ENCODE measurements around the gene SERPINB6.
"Not testable (repeated sequence)": the region's sequence is repeated elsewhere in the genome, so short reads cannot be mapped to it uniquely, and the experiment has no call there.

Gene SERPINB6

DNA sequence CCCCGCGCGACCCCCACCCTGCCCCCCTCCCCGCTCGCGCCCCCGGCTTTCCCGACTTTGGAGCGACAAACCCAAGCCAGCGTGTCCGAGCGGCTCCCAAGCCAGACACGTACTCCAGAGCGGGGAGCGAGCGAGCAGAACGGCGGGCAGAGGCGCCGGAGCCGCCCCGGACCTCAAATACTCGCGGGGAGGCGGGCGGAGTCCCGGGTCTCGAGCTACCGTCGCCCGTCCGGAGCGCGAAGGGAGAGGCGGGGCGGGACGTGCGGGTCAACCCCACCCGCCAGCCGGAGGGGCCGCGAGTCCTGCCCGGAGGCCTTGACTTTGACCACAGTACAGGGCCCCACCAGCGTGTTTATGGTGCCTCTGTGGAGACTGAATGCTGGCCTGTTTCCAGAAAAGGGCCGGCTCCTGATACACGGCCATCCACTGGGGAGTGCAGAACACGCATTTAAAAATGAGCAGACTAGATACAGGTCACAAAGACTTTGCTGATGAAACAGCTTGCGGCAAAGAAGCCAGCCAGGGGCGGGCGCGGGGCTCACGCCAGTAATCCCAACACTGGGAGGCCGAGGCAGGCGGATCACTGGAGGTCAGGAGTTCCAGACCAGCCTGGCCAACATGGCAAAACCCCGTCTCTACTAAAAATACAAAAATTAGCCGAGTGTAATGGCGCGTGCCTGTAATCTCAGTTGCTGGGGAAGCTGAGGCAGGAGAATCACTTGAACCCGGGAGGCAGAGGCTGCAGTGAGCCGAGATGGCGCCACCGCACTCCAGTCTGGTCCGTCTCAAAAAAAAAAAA, at the start of gene SERPINB6:
Gene SERPINB6 (minus strand): TSS at position 148 of the 799 bp plus-strand sequence. CDS start 12,235 bp downstream, outside the sequence.
- peak; percentile 76 for DNase-seq (ENCODE audit: low spot score)

DNA sequence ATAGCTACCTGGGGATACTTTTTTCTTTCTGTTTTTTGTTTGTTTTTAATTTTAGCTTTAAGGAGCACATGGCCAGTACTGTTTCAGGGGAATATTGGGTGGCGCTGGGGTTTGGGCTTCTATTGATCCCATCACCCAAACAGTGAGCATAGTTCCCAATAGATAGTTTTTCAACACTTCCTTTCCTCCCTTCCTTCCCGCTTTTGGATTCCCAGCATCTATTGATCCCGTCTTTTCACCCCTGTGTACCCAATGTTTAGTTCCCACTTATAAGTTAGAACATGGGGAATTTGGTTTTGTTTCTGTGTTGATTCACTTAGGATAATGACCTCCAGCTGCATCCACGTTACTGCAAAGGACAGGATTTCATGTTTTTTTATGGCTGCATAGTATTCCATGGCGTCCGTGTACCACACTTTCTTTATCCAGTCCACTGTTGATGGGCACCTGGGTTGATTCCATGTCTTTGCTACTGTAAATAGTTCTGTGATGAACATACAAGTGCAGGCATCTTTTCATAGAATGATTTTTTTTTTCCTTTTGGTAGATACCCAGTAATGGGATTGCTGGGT, 48.5 kb upstream of the SERPINB6 start:
- DNase-seq (ENCODE audit: low spot score) = no peak

DNA sequence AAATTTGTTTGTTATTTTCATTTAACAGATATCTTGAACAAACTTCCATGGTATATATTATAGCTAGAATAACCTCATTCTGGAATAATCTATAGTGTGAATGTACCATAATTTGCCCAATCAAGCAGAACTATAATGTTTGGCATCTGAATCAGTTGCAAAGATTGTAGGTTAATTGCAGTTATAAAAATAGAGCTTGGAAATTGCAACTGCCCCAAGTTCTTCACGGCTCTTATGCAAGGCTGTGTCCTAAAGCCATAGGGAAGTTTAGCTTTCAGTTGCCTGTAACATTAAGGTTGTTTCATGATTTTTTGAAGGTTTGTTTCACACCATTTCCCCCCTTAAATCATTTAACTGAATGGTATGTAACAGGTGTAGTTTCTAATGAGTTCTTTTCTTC, 47.7 kb upstream of the SERPINB6 start:
- DNase-seq (ENCODE audit: low spot score) = no peak

DNA sequence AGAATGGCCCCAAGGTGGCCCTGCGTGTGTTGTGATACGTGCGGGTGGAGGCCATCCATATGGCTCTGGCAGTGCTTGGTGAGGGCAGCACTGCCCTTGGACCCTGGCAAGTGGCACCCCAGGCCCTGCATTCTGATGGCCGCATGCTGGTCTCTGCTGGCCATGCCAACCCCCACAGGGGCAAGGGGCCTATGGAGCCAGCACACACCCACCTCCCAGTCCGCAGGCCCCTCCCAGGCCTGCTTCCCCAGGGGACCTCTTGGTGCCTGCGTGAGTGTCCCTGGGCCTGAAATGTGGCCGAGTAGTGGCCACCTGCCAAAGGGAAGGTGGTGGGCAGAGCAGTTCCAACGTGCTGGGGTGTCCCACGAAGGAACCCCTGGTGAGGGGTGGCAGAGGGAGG, 45.9 kb upstream of the SERPINB6 start:
- no peak for DNase-seq (ENCODE audit: low spot score)

DNA sequence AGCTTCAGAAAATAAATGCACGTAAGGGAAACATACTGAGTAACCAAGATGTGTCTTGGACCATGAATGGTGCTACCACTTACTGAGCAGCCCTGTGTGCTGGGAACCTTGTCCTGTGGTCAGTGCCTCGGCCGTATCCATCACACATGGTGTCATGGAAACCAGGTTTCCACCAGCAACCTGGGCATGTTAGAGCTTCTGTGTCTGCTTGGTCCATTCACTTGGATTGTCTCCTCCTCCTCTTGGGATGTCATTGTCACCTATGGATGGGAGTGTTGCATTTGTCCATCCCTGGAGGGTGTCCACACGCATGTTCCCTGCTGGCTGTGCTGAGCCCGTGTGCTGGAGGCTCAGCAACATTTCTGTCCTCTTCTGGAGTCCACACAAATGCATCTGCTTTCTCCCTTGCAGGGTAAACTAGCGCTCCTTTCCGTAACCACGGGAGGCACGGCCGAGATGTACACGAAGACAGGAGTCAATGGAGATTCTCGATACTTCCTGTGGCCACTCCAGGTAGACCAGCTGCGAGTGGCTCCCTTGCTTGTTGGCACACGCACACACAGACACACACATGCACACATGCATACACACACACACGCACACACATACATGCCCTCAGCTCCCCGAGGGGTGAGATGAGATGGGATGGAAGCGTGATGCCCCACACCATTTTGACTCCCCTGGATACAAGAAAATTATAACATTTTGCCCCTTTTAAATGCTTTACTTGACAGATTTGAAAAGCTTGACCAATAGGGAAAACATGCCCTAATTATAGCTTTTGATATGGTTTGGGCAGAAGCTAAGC, 45.3 kb upstream of the SERPINB6 start:
- no peak for DNase-seq (ENCODE audit: low spot score)

DNA sequence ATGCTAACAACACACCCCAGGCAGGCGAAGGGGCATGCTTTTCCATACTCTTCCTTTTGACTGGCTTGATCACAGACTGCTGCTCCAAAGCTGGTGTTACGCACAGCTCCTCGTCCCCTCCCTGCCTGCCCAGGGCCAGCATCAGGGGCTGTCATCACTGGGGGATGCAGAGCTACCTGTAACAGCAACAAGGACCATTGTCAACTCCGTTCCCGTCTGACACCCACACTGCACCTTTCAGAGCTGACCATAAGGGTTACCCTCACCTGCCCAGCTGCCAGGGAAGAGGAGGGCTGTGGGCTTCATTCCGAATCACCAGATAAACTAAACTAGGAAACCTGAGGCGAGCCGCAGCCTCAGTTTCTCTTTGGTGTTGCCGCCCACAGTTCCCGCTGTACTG, 43.8 kb upstream of the SERPINB6 start:
- DNase-seq (ENCODE audit: low spot score) = no peak

DNA sequence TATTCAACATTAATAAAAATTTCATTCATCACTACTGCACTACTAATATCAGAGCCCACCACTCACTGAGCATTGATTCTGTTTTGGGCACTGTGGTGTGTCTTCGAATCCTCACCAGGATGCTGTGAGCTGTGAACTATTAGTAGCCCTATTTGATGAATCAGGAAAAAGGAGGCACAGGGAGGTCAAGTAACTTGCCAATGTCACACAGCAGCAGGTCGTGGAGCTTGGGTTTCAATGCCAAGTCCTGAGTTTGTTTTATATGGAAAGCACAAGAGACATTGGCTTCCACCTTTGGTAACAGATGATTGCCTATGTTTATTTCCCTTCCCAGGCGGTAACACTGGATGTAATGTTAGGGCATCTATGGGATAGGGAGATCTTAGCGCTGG, 43.3 kb upstream of the SERPINB6 start:
- no peak for DNase-seq (ENCODE audit: low spot score)

DNA sequence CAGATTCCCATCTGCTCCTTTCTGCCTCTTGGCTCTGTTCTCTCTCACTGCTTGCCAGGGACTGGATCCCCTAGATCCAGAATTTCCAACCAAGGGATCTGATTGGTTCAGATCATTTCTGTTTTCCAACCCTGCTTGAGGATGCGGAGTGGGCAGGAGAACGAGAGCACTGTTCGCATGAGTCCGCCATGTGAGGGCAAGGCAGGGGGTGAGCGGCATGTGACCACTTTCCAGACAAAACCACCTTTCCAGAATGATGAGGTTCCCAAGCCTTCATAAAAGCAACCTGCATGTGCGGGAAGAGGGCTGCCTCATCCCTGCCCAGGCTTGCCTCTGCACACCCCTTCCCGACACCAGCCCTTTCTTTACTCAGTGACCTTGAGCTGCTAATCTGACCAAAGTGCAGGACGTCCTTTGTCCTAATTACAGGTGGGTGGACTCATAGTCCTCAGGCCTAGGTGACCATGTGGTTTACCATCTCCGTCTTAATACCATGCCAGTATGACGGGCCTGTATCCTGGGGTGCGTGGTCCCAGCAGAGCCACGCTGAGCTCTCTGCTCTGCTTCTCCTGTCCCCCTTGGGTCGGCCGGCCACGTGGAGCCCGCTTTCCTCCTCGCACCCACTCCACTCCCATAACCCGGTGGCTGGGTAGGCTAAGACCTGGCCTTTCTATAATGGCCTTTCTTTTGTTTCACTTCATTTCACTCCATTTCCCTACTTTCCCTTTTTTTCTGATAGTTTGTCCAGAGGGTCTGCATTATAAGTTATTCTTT, 42.7 kb upstream of the SERPINB6 start:
- DNase-seq (ENCODE audit: low spot score) = no peak

DNA sequence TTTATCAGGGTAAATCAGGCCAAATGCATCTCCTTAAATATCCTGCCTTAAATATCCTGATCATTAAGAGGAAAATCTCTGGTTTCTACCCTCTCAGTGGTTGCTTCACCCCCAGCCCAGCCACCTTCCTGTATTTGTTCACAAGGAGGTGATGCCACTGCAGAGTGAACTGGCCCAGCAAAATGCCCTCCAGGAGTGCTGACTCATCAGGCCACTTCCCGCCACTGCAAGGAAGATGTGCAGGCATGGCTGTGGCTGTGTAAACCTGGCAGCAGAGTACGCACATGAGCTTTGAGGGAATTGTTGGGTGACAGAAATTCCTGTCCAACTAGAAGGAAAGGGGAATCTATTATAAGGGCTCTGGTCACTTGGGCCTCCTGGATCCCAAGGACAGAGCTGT, 42.1 kb upstream of the SERPINB6 start:
- no peak for DNase-seq (ENCODE audit: low spot score)

DNA sequence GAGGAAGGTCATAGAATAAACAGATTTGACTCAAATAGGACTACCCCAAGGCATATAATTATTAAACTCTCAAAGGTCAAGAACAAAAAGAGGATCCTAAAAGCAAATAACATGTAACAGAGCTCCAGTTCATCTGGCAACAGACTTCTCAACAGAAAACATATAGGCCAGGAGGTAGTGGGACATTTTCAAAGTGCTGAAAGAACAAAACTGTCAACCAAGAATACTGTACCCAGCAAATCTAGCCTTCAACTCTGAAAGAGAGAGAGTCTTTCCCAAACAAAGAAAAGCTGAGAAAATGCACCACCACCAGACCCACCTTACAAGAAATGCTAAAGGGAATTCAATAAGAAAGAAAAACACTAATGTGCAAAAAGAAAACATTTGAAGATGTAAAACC, 40.2 kb upstream of the SERPINB6 start:
- DNase-seq (ENCODE audit: low spot score) = no peak

DNA sequence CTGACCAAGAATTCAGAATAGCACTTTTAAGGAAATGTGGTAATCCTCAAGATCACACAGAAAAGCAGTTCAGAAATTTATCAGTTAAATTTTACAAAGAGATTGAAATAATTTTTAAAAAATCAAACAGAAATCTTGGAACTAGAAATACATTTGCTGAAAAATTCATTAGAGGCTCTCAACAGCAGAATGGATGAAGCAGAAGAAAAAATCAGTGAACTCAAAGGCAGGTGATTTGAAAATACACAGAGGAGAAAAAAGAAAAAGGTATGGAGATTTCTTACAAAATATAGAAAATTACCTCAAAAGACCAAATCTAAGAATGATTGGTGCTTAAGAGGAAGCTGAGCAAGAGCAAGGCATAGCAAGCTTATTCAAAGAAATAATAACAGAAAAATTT, 39.8 kb upstream of the SERPINB6 start:
- DNase-seq (ENCODE audit: low spot score) = no peak

DNA sequence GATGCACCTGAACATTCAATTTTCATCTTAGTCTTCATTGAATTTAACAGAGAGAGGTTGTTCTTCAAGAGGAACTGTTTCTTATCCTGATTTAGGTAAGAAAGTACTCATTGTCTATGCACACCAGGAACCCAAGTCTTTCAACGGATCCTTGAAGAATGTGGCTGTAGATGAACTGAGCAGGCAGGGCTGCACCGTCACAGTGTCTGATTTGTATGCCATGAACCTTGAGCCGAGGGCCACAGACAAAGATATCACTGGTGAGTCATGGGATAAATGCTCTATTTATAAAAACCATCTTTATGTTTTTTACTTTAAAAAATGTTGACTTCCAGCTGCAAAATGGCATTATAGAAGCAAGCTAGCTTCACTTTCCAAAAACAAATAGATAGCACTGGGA, 38.6 kb upstream of the SERPINB6 start:
- no peak for DNase-seq (ENCODE audit: low spot score)

DNA sequence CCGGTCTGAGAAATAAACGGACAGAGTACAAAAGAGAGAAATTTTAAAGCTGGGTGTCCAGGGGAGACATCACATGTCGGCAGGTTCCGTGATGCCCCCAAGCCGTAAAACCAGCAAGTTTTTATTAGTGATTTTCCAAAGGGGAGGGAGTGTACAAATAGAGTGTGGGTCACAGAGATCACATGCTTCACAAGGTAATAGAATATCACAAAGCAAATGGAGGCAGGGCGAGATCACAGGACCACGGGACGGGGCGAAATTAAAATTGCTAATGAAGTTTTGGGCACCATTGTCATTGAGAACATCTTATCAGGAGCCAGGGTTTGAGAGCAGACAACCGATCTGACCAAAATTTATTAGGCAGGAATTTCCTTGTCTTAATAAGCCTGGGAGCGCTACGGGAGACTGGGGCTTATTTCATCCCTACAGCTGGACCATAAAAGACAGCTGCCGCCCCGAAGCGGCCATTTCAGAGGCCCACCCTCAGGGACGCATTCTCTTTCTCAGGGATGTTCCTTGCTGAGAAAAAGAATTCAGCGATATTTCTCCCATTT, 37.4 kb upstream of the SERPINB6 start:
- not testable (repeated sequence) for DNase-seq (ENCODE audit: low spot score)

DNA sequence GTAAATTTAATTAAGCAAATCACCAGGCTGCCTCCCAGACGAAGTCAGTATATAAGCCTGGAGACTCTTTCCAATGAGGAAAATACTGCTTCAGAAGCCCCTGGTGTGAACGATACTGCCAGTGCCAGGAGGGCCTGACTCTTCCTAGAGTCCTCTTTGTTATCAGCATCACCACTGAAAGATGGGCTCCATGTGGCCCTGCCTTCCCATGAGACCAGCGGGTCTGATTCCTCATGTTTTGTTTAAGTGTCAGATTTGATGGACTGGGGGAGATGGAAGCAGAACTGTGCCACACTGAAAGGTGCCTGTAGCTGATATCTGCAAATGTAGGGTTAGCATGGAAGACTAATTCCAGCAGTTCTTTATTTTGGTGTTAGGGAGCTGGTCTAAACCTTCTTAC, 36.2 kb upstream of the SERPINB6 start:
- no peak for DNase-seq (ENCODE audit: low spot score)

DNA sequence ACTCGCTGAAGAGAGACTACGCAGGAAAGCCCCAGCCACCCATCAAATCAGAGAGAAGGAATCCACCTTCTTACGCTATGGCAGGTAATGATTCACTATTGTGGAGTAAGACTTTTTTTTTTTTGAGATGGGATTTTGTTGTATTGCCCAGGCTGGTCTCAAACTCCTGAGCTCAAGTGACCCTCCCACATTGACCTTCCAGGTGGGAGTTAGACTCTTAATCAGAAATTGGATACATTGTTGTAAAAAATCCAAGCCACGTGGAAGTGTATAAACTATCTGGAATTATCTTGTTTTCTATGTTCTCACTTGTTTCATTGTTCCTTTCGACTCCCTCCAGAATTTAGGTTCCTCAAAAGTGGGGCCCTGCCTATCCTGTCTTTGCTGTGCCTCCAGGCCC, 35.1 kb upstream of the SERPINB6 start:
- no peak for DNase-seq (ENCODE audit: low spot score)

DNA sequence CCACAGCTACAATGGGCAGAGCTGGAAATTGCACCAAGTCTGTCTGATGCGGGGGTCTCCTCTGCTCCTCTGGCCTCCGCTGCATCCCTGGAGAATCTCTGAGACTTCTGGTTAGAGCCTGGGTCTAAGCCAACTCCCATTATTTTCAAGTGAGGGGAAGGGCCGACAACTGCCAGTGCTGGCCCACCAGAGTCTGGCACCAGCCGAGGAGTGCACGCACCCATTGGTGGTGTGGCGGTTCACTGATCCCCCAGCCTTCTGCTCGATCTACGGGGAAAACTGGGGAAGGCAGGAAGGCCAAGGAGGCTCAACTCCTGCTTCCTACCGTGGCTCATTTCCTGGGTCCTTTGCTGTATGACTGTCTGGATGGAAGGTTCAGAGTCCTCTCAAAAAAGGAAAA, 34.5 kb upstream of the SERPINB6 start:
- DNase-seq (ENCODE audit: low spot score) = no peak

DNA sequence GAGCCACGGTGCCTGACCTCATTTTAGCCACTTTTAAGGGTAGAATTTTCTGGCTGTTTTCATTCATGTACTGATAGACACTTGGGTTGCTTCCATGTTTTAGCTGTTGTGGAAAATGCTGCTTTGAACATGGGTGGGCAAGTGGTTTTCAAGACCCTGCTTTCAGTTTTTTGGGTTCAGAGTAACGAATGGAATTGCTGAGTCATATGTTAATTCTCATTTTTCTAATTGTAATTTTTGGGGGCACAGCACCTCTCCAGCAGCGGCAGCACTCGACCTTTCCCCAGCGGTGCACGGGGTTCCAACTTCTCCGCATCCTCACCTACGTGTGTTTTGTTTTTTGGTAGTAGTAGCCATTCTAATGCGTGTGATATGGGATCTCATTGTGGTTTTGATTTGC, 33.7 kb upstream of the SERPINB6 start:
- DNase-seq (ENCODE audit: low spot score) = no peak

DNA sequence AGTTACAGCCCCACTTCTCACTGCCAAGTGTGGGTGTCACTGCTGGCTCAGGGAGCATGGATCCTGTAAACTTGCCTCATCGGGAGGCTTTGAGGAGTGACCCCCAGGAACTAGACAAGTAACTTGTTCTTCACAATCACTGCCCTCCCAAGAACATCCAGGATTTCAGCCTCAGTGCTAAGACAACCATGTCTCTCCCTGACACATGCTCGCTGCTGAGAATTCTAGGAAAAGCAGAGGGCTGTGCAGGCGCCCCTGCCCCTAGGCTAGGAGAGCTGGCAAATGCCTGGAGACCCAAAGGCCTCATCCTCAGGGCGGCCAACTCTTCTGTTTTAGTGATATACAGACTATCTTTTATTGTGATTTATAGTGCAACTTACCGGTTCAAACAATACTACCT, 31.9 kb upstream of the SERPINB6 start:
- not testable (repeated sequence) for DNase-seq (ENCODE audit: low spot score)

DNA sequence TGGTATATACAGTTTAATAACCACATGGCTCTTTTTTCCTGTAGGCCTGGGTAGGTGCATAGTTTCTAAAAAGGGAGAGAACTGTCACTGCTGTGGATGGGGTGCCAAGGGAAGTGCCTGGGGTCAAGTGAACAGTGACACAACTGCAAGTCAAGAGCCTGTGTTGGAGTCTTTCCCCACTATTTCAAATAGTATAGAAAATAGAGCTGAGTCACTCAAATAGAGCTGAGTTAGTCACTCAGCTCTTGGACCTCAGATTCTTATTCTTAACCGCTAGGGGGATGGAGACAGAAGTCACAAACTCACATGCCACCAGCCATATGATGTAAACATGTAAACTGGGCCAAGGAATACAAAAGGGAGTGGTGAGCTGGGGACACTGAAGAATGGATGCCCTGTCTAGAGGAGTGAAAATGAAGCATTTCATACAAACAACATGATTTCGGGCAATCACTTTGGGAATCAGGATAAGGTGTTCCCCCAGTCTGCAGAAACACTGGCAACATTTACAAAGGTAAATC, 30.5 kb upstream of the SERPINB6 start:
- peak; percentile 67 for DNase-seq (ENCODE audit: low spot score)

DNA sequence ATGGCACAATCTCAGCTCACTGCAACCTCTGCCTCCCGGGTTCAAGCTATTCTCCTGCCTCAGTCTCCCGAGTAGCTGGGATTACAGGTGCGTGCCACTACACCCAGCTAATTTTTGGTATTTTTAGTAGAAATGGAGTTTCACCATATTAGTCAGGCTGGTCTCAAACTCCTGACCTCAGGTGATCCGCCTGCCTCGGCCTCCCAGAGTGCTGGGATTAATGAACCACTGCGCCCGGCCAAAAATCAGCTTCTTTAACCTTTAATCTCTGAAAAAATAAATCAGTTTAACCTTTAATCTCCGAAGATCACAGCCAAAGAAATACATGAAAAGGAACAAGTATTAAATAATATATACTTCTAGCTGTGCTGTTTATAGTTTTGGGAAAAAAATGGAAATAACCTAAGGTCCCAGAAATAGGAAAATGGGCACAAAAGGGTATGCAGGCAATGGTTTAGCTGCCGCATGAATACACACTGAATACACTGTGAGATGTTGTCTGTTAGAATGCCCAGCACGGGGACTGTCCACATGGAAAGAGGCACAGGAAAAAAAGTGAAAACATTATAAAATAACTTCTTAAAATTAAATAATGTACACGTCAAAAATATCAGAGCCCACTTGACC, 29.9 kb upstream of the SERPINB6 start:
- no peak for DNase-seq (ENCODE audit: low spot score)
